K562 (cell line): ENCODE measurements around the gene CCL15. TPM values are rescaled to one million over a fixed set of nuclear protein-coding genes. Genes with fewer than 3 reads are reported as not detected.

Experiments
- ATAC-seq: fragments of 200-7000 bp; cut with Tn5 transposase; 3 replicates; pipeline ENCODE4 v1.9.1; 2020; ENCODE audit warnings: moderate library complexity
- Bru-seq: library from RNA; stranded (reverse); fragments of 400-500 nt; gene quantifications from one replicate; lab custom pipeline; 2021; lab: Mats Ljungman, UMichigan
- BruChase-seq, 2 experiments: library from RNA; stranded (reverse); fragments of 400-500 nt; gene quantifications; one replicate each; lab custom pipeline; 2021; lab: Mats Ljungman, UMichigan
- BruUV-seq: library from RNA; stranded (reverse); fragments of 400-500 nt; replicated peaks from 2 replicates; lab custom pipeline; 2021; lab: Mats Ljungman, UMichigan
- CTCF ChIA-PET: fragments of 300-600 bp; formaldehyde crosslinking; extraction: SDS; loops from one replicate; lab custom pipeline; 2021; ENCODE audit warnings: low intra/inter-chr PET ratio; lab: Yijun Ruan, JAX
- POLR2A ChIA-PET: fragments of 300-600, 350-650 bp; sonication (Branson Sonifier 250); formaldehyde crosslinking; extraction: SDS; loops from one replicate; lab custom pipeline; 2021; ENCODE audit warnings: antibody characterized with exemption, inconsistent platforms; lab: Yijun Ruan, JAX
- DNase-seq, 4 experiments: peaks; one replicate each; pipeline versions ENCODE4 v3.0.0 to v3.0.0-alpha.2; 2011 to 2018; ENCODE audit warnings: low spot score in 3 of 4, mixed read lengths in 3 of 4; ENCODE audit errors: extremely low read depth in 1 of 4
- FAIRE-seq: peaks from 2 replicates; lab custom pipeline; 2011; peaks lifted over from hg19 to GRCh38; lab: Jason Lieb, UNC
- H2AFZ ChIP-seq: 2 replicates; pipeline ENCODE4 v1.6.0; 2011; ENCODE audit warnings: low read depth, low read length, control low read depth, inconsistent platforms
- H3K27ac ChIP-seq: fragments of 200-600 bp; 3 replicates; pipeline ENCODE4 v1.8.0; 2011; ENCODE audit warnings: low read depth, mild to moderate bottlenecking, control low read depth, inconsistent platforms, low read length, moderate library complexity, mixed read lengths; ENCODE audit errors: extremely low read depth
- H3K27me3 ChIP-seq, 2 experiments: fragments of 300-600 bp in 1 of 2; 2 replicates in 1 of 2; 3 replicates in 1 of 2; pipeline versions ENCODE4 v1.6.0 to v1.8.0; 2011; ENCODE audit warnings: inconsistent platforms in 2 of 2, low read length in 2 of 2, mild to moderate bottlenecking in 1 of 2, mixed read lengths in 1 of 2, moderate library complexity in 1 of 2; ENCODE audit not compliant: control insufficient read depth in 2 of 2, insufficient read depth in 2 of 2
- H3K36me3 ChIP-seq: fragments of 300-600 bp; 3 replicates; pipeline ENCODE4 v1.8.0; 2011; ENCODE audit warnings: mild to moderate bottlenecking, low read length, inconsistent platforms; ENCODE audit not compliant: control insufficient read depth, insufficient read depth
- H3K4me1 ChIP-seq, 2 experiments: fragments of 200-600 bp in 1 of 2; replicated peaks in 1 of 2; 2 replicates in 1 of 2; 3 replicates in 1 of 2; pipeline versions ENCODE4 v1.5.1 to v1.8.0; 2011; ENCODE audit warnings: inconsistent platforms in 2 of 2, low read length in 2 of 2, mild to moderate bottlenecking in 1 of 2, mixed read lengths in 1 of 2, moderate library complexity in 1 of 2; ENCODE audit not compliant: control insufficient read depth in 2 of 2, insufficient read depth in 2 of 2
- H3K4me2 ChIP-seq: 2 replicates; pipeline ENCODE4 v1.6.1; 2011; ENCODE audit warnings: low read length, control low read depth, inconsistent platforms, mixed read lengths; ENCODE audit not compliant: insufficient read depth
- H3K4me3 ChIP-seq: fragments of 200-600 bp; sonication (generic), shearing (Covaris generic); 2 replicates; pipeline ENCODE4 v1.5.1; 2016; ENCODE audit warnings: control low read depth, inconsistent platforms
- H3K79me2 ChIP-seq: fragments of 200-600 bp; 3 replicates; pipeline ENCODE4 v1.8.0; 2011; ENCODE audit warnings: low read length, inconsistent platforms; ENCODE audit not compliant: control insufficient read depth, insufficient read depth
- H3K9ac ChIP-seq, 2 experiments: 2 replicates each; pipeline versions ENCODE4 v1.6.0 to v1.6.1; 2011; ENCODE audit warnings: low read depth in 2 of 2, low read length in 2 of 2, control low read depth in 1 of 2, inconsistent platforms in 1 of 2, mild to moderate bottlenecking in 1 of 2, mixed read lengths in 1 of 2; ENCODE audit not compliant: insufficient read depth in 1 of 2
- H3K9me1 ChIP-seq: one replicate; pipeline ENCODE4 v1.6.0; 2011; ENCODE audit warnings: inconsistent platforms, mild to moderate bottlenecking, low read length, moderate library complexity; ENCODE audit not compliant: control insufficient read depth, insufficient read depth
- H3K9me3 ChIP-seq: replicated peaks from 2 replicates; pipeline ENCODE4 v1.5.1; 2011; ENCODE audit warnings: low read depth, low read length, inconsistent platforms; ENCODE audit not compliant: control insufficient read depth, insufficient read depth
- H4K20me1 ChIP-seq: replicated peaks from 2 replicates; pipeline ENCODE4 v1.6.1; 2011; ENCODE audit warnings: low read length, inconsistent platforms, mixed read lengths; ENCODE audit not compliant: control insufficient read depth, insufficient read depth
- ESRRB ChIP-seq: fragments of 250-450 bp; sonication (Bioruptor Pico); IDR thresholded peaks from 2 replicates; pipeline ENCODE4 v1.5.0; 2020; ENCODE audit warnings: mild to moderate bottlenecking, moderate library complexity, borderline replicate concordance
- HMG20A ChIP-seq: fragments of 450-650 bp; formaldehyde crosslinking; conservative IDR thresholded peaks from 2 replicates; pipeline ENCODE4 v1.4.0; 2020; ENCODE audit warnings: mild to moderate bottlenecking, mixed read lengths
- HMGXB4 ChIP-seq: sonication (generic); formaldehyde crosslinking; IDR thresholded peaks from 2 replicates; pipeline ENCODE4 v1.8.1; 2023; ENCODE audit warnings: mild to moderate bottlenecking, missing genetic modification reagents
- MEF2D ChIP-seq: conservative IDR thresholded peaks from 2 replicates; pipeline ENCODE4 v1.6.1; 2016; ENCODE audit warnings: low read depth, missing genetic modification characterization, missing compliant biosample characterization
- PHF21A ChIP-seq: fragments of 450-650 bp; IDR thresholded peaks from 2 replicates; pipeline ENCODE4 v1.6.1; 2017; ENCODE audit warnings: low read depth, borderline replicate concordance
- PKNOX1 ChIP-seq: fragments of 450-650 bp; IDR thresholded peaks from 2 replicates; pipeline ENCODE4 v1.6.1; 2016
- PTRF ChIP-seq: fragments of 450-650 bp; IDR thresholded peaks from 2 replicates; pipeline ENCODE4 v1.6.1; 2016; ENCODE audit warnings: mild to moderate bottlenecking, missing genetic modification characterization, missing compliant biosample characterization
- RBFOX2 ChIP-seq: fragments of 200-400 bp; formaldehyde crosslinking; IDR thresholded peaks from 2 replicates; pipeline ENCODE4 v1.6.1; 2017; ENCODE audit warnings: low read depth, mild to moderate bottlenecking, low read length, moderate library complexity
- RHOXF2B ChIP-seq: fragments of 250-450 bp; sonication (Bioruptor Pico); conservative IDR thresholded peaks from 2 replicates; pipeline ENCODE4 v1.5.1; 2021
- SMARCE1 ChIP-seq: fragments of 450-650 bp; IDR thresholded peaks from 2 replicates; pipeline ENCODE4 v1.7.1; 2016; ENCODE audit warnings: mild to moderate bottlenecking
- SNRNP70 ChIP-seq: fragments of 200-400 bp; formaldehyde crosslinking; optimal IDR thresholded peaks from 2 replicates; pipeline ENCODE3; 2017; ENCODE audit warnings: low read depth, low read length
- ZBTB9 ChIP-seq: fragments of 450-650 bp; formaldehyde crosslinking; IDR thresholded peaks from 2 replicates; pipeline ENCODE4 v1.4.0; 2020; ENCODE audit warnings: mild to moderate bottlenecking, moderate library complexity
- ZNF589 ChIP-seq: fragments of 200-800 bp; sonication (Bioruptor generic); IDR thresholded peaks from 2 replicates; pipeline ENCODE4 v1.6.1; 2016; ENCODE audit warnings: low read depth, missing genetic modification characterization, missing compliant biosample characterization
- WGBS: fragments of 100-300 bp; shearing (Covaris generic); methylation state at CpG from one replicate; pipeline ENCODE4 v1.1.6; 2016; ENCODE audit warnings: low coverage, mixed read lengths; ENCODE audit not compliant: insufficient coverage; ENCODE audit errors: missing lambda C conversion rate; 5-methylcytosine and 5-hydroxymethylcytosine counted together
- in situ Hi-C: fragments of 300-500 bp; cut with MboI; formaldehyde crosslinking; loops from 4 replicates; pipeline ENCODE4 v1.15.0; 2018; ENCODE audit warnings: inconsistent platforms, mixed read lengths
- intact Hi-C: fragments of 100-400 bp; cut with micrococcal nuclease; formaldehyde crosslinking; loops from 2 replicates; pipeline ENCODE4 v1.14.2; 2022
- long read RNA-seq, 3 experiments: library from polyadenylated mRNA in 2 of 3; library from RNA in 1 of 3; unstranded in 2 of 3; stranded (forward) in 1 of 3; transcript quantifications; one replicate each; pipeline ENCODE4 v2.0.0, GENCODE V29; 2019 to 2022
- polyA minus RNA-seq, 3 experiments: library from RNA; depleted of rRNA, polyadenylated mRNA; stranded (reverse); fragments of >200 nt; gene quantifications; 2 replicates each; pipeline ENCODE4 v1.2.3, GENCODE V29; 2011
- polyA plus RNA-seq, 8 experiments: library from polyadenylated mRNA; depleted of rRNA in 4 of 8; stranded (reverse) in 5 of 8; unstranded in 3 of 8; fragments of >200 nt; fragmentation: Nextera tagmentation in 2 of 8; fragmentation: Illumina TruSeq in 1 of 8; extraction: Ambion mirVana in 2 of 8; extraction: Trizol in 1 of 8; gene quantifications; 2 replicates each; pipeline versions ENCODE4 v1.2.1 to v1.2.3, GENCODE V29; 2011 to 2014; ENCODE audit warnings: inconsistent platforms in 1 of 8, missing spikeins in 1 of 8
- total RNA-seq, 7 experiments: library from RNA; depleted of rRNA in 6 of 7; stranded (reverse); fragments of >200 nt in 6 of 7; fragmentation: Illumina TruSeq in 2 of 7; extraction: Trizol in 2 of 7; gene quantifications; 2 replicates each; pipeline versions ENCODE4 v1.2.1 to v1.2.3, GENCODE V29; 2011 to 2021; ENCODE audit warnings: low replicate concordance in 1 of 7

Gene CCL15
- total RNA-seq (2011; cell fraction: chromatin; rRNA removed; ENCODE audit: low replicate concordance), result not detected in 2 replicates
- not detected in 2 replicates for total RNA-seq (2011; cell fraction: nucleolus; rRNA removed)
- total RNA-seq (2011; cell fraction: nucleoplasm; rRNA removed), result not detected in 2 replicates
- not detected in 2 replicates for total RNA-seq (2014; rRNA removed)
- not detected in 2 replicates for total RNA-seq (2014; rRNA removed; fragmentation: Illumina TruSeq; extraction: Trizol)
- total RNA-seq (2015; rRNA removed; fragmentation: Illumina TruSeq; extraction: Trizol), result not detected in 2 replicates
- total RNA-seq (2021), result not detected in 2 replicates
- not detected in 2 replicates for polyA plus RNA-seq (2011; rRNA removed)
- polyA plus RNA-seq (2011; cell fraction: cytosol; rRNA removed), result not detected in 2 replicates
- polyA plus RNA-seq (2011; cell fraction: nucleus; rRNA removed), result not detected in 2 replicates
- polyA plus RNA-seq (2012), result not detected in 2 replicates
- not detected in 2 replicates for polyA plus RNA-seq (2014; fragmentation: Illumina TruSeq; extraction: Trizol)
- polyA plus RNA-seq (2014; fragmentation: Nextera tagmentation; extraction: Ambion mirVana), result not detected
- not detected in 2 replicates for polyA plus RNA-seq (2014; rRNA removed)
- not detected in 2 replicates for polyA minus RNA-seq (2011; rRNA and poly(A)+ RNA removed)
- polyA minus RNA-seq (2011; cell fraction: cytosol; rRNA and poly(A)+ RNA removed), result not detected in 2 replicates
- not detected in 2 replicates for polyA minus RNA-seq (2011; cell fraction: nucleus; rRNA and poly(A)+ RNA removed)
- not detected for Bru-seq, nascent RNA
- BruChase-seq, experiment 1, labeled RNA remaining after a 2-hour chase, result not detected
- BruChase-seq, experiment 2, labeled RNA remaining after a 6-hour chase, result not detected
- long read RNA-seq, experiment 1, result 0 reads
- long read RNA-seq, experiment 2, result 0 reads
- long read RNA-seq, experiment 3, result 0 reads

DNA sequence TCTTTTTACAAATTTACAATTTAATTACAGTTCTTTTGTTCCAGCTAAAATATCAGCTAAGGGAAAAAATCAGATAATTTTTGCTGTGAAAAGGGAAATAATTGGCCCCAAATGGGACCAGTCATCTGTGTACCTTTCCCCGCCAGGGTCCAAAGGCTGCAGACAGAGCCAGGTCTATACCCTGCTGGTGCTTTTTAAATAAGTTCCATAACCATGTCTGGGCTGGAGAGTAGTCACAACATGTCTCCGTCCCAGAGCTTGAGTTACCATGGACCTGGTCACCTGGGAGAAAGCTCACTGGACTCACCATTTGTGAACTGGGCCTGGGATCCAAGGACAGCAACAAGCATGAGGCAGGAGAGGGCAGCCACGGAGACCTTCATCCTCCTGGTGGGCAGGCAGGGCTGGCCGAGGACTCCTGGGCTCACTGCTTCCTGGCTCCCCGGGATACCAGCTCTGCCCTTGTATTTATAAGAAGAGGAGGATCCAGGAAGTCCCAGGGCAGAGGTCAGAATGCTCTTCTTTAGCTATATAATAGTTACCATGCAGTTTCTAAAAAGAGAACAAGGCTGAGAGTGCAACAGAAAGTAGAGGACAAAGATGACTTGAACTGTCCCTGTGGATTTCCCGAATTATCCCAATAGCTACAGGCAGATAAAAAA is at the start of gene CCL15:
CCL15 (minus strand) TSS at position 444 of the 662 bp plus-strand sequence; CDS start at position 383, 61 bp downstream.
- 3% methylated on average over 6 of the region's 6 CpGs for WGBS
- no peak for TF ChIP-seq ZNF589 (CRISPR knock-in tag)
- no peak for TF ChIP-seq SMARCE1
- no peak for TF ChIP-seq PKNOX1
- no peak for TF ChIP-seq ESRRB (CRISPR knock-in tag)
- no peak for TF ChIP-seq HMGXB4 (CRISPR knock-in tag)
- TF ChIP-seq ZBTB9, result no peak
- TF ChIP-seq RBFOX2, result no peak
- TF ChIP-seq PHF21A, result no peak
- TF ChIP-seq RHOXF2B (CRISPR knock-in tag), result no peak
- no peak for TF ChIP-seq PTRF
- no peak for TF ChIP-seq MEF2D (tag)
- TF ChIP-seq HMG20A (CRISPR knock-in tag), result no peak
- no peak for TF ChIP-seq SNRNP70

More for the DNA sequence above, at the start of gene CCL15:
- CTCF ChIA-PET, result no interaction called here
- Histone ChIP-seq H3K4me1 (no peaks in the 10 kb centered on the region), H3K27ac (no peak within 1 kb of the TSS), H3K36me3 (no peaks in the 10 kb centered on the region), H2AFZ (no peak within 1 kb of the TSS), H3K9me3 (no peaks in the 10 kb centered on the region), H4K20me1 (no peaks in the 10 kb centered on the region), H3K9me1 (no peaks in the 10 kb centered on the region), H3K79me2 (no peaks in the 10 kb centered on the region), H3K4me3 (no peak within 1 kb of the TSS), H3K4me2 (no peak within 1 kb of the TSS), H3K9ac (no peak within 1 kb of the TSS), H3K27me3 (peaks cover 9 to 12% of the 10 kb centered on the region in 2 experiments; a peak in 3 of 5 replicates)
- no TSS peak for BruUV-seq
- DNase-seq (no peak), ATAC-seq (no peak), FAIRE-seq (no peak)
- in situ Hi-C loops, result no loop called here
- intact Hi-C loops, result no loop called here
- POLR2A ChIA-PET, result interaction anchor here (0.8 kb wide), 1 partner anchor 484 kb away, joined by 4 read pairs; no protein-coding TSS in a partner anchor
